ENCODE data around the gene TMEM37.
A peak's percentile ranks its signal among the peaks of the same experiment; 100 is the strongest.
"Not testable (repeated sequence)": the region's sequence is repeated elsewhere in the genome, so short reads cannot be mapped to it uniquely, and the experiment has no call there.

TMEM37 gene, protein sequence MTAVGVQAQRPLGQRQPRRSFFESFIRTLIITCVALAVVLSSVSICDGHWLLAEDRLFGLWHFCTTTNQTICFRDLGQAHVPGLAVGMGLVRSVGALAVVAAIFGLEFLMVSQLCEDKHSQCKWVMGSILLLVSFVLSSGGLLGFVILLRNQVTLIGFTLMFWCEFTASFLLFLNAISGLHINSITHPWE

DNA sequence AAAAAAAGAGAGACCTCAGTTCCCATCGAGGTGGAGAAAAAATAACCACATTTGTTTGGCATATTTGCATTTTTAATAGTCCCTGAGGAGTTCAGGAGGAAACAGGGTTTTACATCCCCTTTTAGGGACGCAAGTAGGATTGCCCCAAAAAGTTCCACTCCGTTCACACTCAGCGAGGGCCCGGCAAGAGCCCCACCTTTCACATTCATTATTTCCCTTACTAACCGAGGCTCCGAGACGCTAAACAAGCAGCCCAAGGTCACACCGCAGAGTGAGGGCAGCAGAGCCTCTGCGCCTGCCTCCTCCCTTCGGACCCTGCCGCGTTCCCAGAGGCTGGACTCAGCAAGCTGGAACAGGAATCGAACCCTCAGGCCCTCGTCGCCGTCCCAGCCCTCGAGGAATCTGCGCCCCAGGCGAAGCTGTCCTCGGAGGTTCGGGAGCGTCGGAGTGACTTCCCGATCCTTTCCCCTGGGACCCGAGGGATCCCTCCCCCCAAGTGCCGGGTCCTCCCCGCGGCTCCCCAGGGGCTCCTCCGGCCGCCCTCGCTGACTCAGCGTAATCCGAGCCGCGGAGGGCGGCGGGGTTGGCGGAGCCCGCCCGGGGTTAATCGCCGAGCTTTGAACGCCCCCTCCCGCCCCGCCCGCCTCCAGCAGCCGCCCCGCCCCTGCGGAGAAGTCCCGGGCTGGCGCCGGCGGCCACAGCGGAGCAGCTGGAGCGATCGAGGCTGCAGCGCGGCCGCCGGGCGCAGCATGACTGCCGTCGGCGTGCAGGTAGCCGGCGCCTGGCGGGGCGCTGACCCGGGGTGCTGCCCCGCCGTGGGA is at the start of gene TMEM37:
Gene TMEM37 (plus strand): TSS at position 700 of the 821 bp plus-strand sequence. CDS start 50 bp downstream, at position 750.
- DNase-seq = peak; percentile 15

DNA sequence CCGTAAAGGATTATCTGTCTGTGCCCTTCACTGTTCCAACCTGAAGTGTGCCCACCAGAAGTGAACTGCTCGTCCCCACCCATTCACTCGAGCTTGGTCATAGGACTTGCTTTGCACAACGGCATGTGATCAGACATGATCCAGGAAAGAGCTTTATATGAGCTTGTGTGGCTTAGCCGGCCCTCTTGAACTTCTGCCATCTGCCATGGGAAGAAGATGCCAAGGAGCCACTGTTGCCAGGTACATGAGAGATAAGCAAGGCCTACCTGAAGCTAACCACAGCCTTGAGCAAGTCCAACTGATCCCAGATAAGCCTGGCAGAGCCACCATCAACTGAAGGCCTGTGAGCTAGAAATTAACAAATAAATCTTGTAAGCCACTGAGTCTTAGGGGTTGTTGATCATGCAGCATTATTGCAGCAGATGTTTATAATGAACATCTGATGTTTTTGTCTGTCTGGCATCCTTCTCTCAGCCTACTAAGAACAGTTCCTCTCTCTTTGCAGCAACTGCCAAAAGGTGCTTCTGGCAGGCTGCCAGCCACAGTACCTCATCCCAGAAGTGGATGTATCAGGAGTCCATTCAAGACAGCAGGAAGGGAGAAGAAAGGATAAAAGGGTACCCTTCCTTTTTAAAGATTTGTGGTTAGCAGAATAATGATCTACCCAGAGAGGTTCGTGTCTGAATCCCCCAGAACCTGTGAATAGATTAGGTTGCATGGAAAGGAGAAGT is 48.1 kb upstream of the TMEM37 start:
- DNase-seq = no peak

GRCh38 chr2:119384971-119385370 is 46.7 kb upstream of the TMEM37 start:
- DNase-seq = no peak

- peak; percentile 59 for DNase-seq
Measured at GRCh38 chr2:119385466-119385865, 46.2 kb upstream of the TMEM37 start.

DNA sequence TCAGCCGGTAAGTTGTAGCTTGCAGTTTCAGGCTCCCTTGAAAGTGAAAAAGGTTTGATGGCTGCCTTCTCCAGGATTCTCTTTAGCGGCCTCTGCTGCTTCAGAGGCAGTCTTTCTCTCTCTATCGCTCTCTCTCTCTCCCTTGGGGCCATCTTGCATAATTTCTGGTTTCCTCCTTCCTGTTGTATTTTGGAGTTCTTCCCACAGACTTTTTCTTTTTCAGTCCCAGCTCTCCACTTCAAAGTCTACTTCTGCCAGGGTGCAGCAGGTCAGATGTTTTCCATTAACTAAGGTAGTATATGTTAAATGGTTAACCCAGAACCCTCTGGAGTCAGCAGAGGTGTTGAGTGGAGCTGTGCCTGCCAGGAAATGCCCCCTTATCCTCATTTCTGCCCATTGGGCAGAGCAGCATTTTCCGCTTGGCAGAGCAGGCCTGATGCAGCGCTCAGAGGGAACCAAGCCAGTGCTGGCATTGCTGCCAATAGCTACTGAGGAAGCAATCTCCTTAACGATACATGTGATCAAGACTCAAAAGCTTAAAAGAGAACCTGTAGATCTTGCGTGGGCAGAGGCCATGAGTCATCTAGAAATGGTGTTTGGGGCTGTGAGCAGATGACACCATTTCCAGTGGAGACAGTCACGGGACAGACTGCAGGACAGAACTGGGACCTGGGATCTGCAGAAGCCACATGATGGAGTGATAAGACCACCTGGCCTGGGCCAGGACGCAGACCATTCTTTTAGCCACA is 44.1 kb upstream of the TMEM37 start:
- DNase-seq = peak; percentile 96

DNA sequence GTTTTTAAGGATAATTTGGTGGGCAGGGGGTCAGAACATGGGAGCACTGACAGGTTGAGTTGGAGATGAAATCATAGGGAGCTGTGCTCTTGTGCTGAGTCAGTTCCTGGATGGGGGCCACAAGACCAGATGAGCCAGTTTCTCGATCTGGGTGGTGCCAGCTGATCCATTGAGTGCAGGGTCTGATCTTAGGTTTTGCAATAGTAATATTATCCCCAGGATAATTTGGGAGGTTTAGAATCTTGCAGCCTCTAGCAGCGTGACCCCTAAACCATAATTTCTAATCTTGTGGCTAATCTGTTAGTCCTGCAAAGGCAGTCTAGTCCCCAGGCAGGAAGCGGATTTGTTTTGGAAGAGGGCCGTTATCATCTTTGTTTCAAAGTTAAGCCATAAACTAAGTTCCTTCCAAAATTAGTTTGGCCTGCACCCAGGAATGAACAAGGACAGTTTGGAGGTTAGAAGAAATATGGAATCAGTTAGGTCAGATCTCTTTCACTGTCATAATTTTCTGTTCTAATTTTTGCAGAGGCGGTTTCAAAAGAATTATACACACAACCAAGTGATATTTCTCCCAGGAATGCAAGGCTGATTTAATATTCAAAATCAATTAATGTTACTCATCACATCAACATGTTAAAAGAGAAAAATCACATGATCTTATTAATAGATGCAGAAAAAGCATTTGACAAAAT is 41.9 kb upstream of the TMEM37 start:
- DNase-seq = no peak

GRCh38 chr2:119393971-119394748 is 37.5 kb upstream of the TMEM37 start:
- DNase-seq = no peak

GRCh38 chr2:119397196-119397595 is 34.5 kb upstream of the TMEM37 start:
- no peak for DNase-seq

- no peak for DNase-seq
Measured at GRCh38 chr2:119402106-119402505, 29.5 kb upstream of the TMEM37 start.

GRCh38 chr2:119402645-119403560 is 28.8 kb upstream of the TMEM37 start:
- no peak for DNase-seq

DNA sequence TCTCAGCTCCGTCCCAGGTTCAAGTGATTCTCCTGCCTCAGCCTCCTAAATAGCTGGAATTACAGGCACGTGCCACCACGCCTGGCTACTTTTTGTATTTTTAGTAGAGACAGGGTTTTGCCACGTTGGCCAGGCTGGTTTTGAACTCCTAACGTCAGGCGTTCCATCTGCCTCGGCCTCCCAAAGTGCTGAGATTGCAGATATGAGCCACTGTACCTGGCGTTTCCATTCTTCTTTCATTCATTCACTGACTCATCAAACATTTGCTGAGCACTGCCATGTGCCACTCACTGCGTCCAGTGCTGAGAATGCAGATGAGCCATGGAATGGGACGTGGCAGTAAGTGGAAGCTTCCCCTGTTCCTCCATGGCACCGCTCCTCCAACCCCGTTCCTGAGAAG is 28.0 kb upstream of the TMEM37 start:
- not testable (repeated sequence) for DNase-seq

DNA sequence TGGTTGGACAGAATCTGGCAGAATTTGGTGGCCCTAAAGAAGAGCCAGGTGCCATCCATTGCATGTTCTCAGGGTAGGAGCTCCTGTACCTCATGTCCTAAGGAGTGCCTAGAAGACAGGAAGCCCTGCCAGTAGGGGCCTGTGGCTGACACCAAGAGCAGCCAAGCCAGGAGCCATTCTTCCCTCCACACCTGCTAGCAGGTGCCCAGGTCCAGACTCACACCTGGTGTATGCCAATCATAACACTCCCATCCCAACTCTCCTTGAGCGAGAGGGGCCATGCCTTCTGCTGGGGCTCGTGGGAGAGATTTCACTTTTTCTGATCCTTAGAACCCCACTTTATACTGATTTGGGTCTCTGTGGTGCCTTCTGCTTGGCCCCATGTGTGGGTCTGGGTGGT is 26.5 kb upstream of the TMEM37 start:
- DNase-seq = no peak

DNA sequence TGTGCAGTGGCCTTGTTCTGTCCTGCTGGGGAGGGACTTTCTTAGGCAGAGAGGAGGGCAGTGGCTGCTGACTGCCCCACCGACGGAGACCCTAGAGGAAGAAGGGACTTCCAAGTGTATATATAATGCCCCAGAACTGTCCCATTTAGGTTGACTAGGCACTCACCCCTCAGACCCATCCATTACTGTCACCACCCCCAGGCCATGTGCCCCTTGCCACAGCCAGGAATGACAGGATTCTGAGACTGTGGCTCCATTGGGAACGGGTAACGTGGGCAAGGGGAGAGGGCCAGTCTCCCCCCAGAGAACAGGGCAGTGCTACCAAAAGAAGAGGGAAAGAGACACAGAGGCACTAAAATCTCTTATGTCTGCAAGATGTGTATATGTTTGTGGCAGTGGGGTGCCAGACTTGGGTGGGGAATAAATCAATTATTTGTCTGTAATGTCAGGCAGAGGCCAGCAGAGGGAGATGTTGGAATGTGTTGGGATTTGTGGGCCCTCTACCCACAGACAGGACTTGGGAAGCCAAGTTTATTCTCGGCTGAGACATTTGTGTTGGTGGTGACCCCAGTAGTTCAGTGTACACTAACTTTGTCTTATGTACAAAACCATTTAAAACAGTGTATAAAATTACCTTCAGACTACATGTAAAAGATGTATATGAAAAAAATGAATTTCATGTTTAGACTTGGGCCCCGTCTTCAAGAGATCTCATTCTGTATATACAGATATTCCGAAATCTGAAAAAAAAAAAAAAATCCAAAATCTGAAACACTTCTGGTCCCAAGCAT is 24.0 kb upstream of the TMEM37 start:
- DNase-seq = peak; percentile 64

DNA sequence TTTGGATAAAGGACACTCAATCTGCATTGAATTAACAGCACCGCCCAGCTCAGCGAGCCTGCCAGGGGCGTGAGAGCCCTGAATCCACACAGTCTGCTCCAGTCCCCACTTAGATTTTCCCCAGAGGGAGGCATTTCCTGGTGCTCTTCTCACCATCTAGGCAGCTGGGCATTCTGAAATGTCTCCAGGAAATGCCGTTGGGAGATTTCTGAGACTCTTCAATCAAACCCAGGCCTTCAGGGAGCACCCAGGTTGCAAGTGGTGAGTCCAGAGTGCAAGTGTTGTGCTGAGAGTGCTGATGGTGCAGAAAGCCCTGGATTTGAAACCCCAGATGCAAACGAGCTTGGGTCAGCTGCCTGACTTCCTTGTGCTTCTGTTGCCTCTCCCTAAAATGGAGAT is 23.4 kb upstream of the TMEM37 start:
- DNase-seq = no peak

- DNase-seq = no peak
Measured at GRCh38 chr2:119409506-119409905, 22.1 kb upstream of the TMEM37 start.

- no peak for DNase-seq
Measured at GRCh38 chr2:119414894-119415293, 16.8 kb upstream of the TMEM37 start.

DNA sequence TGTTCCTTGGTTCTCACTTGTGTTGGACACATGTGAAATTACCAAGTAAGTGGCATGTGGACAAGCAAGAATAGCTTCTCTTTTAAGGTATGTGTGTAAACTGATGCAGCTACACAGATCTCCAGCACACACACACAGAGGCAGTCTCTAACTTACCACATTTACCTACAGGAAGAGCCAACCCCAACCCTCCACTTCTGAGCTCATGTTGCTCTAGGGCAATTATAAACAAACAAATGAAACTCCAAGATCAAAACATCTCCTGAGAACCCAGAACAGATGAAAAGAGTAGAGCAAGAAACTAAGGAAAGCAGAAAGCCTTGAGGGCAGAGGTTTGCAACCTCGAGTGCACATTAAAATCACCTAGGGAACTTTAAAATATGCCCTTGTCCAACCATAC is 16.0 kb upstream of the TMEM37 start:
- DNase-seq = no peak

- DNase-seq = no peak
Measured at GRCh38 chr2:119416299-119416923, 15.2 kb upstream of the TMEM37 start.

GRCh38 chr2:119417908-119418307 is 13.7 kb upstream of the TMEM37 start:
- DNase-seq = no peak

All from inflammatory macrophage treated with lipopolysaccharide for 4 hours (primary cell).